Left lung (tissue), 10 donors: ENCODE results near the gene OTOP2. TPM values are rescaled to one million over a fixed set of nuclear protein-coding genes. Genes with fewer than 3 reads are reported as not detected.

Experiments
- ATAC-seq: fragments of 200-7000 bp; cut with Tn5 transposase; one replicate; pipeline ENCODE4 v1.9.1; 2020; ENCODE audit warnings: moderate library complexity
- DNase-seq, 4 donors: peaks; one replicate each; pipeline ENCODE4 v3.0.0-alpha.2; 2013 to 2020
- H3K27ac ChIP-seq, 2 donors: fragments of 200-600 bp; sonication (generic) in 1 of 2; one replicate each; pipeline versions ENCODE4 v1.5.0 to v1.8.0; 2020 to 2021
- H3K27me3 ChIP-seq, 2 donors: fragments of 200-600 bp; sonication (generic) in 1 of 2; one replicate each; pipeline versions ENCODE4 v1.5.0 to v1.8.0; 2020 to 2021
- H3K36me3 ChIP-seq, 2 donors: fragments of 200-600 bp; sonication (generic) in 1 of 2; one replicate each; pipeline versions ENCODE4 v1.5.0 to v1.8.0; 2020 to 2021
- H3K4me1 ChIP-seq, 2 donors: fragments of 200-600 bp; one replicate each; pipeline ENCODE4 v1.8.0; 2021
- H3K4me3 ChIP-seq, 2 donors: fragments of 200-600 bp; sonication (generic) in 1 of 2; one replicate each; pipeline versions ENCODE4 v1.5.0 to v1.8.0; 2020 to 2021; ENCODE audit warnings: mild to moderate bottlenecking in 1 of 2
- H3K9me3 ChIP-seq, 2 donors: fragments of 200-600 bp; sonication (generic) in 1 of 2; one replicate each; pipeline versions ENCODE4 v1.5.0 to v1.8.0; 2020 to 2021
- CTCF ChIP-seq, 2 donors: fragments of 200-600 bp; sonication (generic) in 1 of 2; IDR thresholded peaks; one replicate each; pipeline versions ENCODE4 v1.5.0 to v1.8.0; 2021; ENCODE audit warnings: antibody characterized with exemption in 2 of 2
- intact Hi-C, 2 donors: fragments of 100-400 bp; cut with DNase I; formaldehyde crosslinking; loops; one replicate each; pipeline versions ENCODE4 v1.11.2 to v1.14.2; 2022
- polyA plus RNA-seq, 6 donors: library from polyadenylated mRNA; unstranded; fragments of 120-200 nt; gene quantifications; one replicate each; pipeline ENCODE4 v1.2.1, GENCODE V29; 2013; ENCODE audit not compliant: insufficient read length in 6 of 6
- total RNA-seq, 2 donors: library from RNA; stranded (reverse); fragmentation: NEBNext Ultra II Directional; extraction: Animal tissue kit (Norgen Biotek cat#: 25700); gene quantifications; one replicate each; pipeline ENCODE4 v1.2.1, GENCODE V29; 2021
- donor health status: DM: no; HTN: yes; CAD: no.
- donor health status: DM: no; HTN: no; CAD: no.

Gene OTOP2
- total and polyA plus RNA-seq, 8 donors: not detected

GRCh38 chr17:74892974-74893911 is 30.8 kb upstream of the OTOP2 start, which contains the start of gene FADS6:
Gene FADS6, minus strand, starts transcription at chr17:74893633. Its CDS starts 38 bp downstream, at chr17:74893595.
- no peak for TF ChIP-seq CTCF (IDR thresholded peaks at IDR 0.05)
- Histone ChIP-seq H3K27me3 (peaks cover 39 to 83% of the 10 kb centered on the region in 2 donors), H3K9me3 (no peaks in the 10 kb centered on the region), H3K4me3 (peak within 1 kb of the TSS in 1 of 2 donors; percentile 4), H3K36me3 (no peaks in the 10 kb centered on the region), H3K4me1 (peaks cover 0 to 17% of the 10 kb centered on the region in 2 donors), H3K27ac (no peak within 1 kb of the TSS)
- DNase-seq: no peak
- peak; percentile 43 for ATAC-seq
- intact Hi-C loops: no loop called here

DNA sequence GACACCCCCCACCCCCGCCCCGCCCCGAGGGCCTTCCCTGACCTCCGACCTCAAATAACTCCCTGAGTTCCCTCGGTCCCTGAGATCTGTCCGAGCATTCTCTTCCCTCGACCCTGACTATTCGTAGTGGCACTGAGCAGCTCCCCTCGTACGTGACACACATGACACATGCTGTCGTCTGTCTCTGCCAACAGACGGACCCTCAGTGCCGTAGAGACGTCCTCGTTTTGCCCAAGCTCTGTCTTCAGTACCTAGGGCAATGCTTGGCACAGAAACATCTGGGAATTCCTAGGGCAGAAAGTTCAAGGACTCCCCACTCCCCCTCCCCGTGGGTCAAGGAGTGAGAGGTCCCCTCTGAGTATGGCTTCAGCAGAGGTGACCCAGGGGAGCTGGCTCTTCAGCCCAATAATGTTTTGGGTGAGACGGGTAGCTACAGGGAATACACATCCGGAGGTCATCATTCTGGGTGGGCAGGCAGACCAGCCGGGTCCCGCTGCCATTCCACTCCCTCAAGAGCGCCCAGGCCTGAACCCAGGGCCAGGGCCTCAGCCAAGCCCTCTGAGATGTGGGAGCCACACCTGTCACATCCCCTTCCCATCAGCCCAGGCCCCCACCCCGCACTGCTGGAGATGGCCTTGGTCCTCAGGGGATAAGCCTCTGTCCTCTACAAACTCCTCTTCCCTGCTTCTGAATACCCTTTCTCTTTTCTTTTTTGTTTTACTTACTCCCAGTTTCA is 30.0 kb upstream of the OTOP2 start:
- Histone ChIP-seq H3K4me1 (peaks cover 0 to 17% of the 10 kb centered on the region in 2 donors), H3K9me3 (no peaks in the 10 kb centered on the region), H3K4me3 (no peak overlapping the region), H3K27me3 (peaks cover 39 to 74% of the 10 kb centered on the region in 2 donors), H3K27ac (no peak overlapping the region), H3K36me3 (no peaks in the 10 kb centered on the region)
- ATAC-seq (no peak), DNase-seq (no peak)
- TF ChIP-seq CTCF (IDR thresholded peaks at IDR 0.05): no peak
- intact Hi-C loops: no loop called here

DNA sequence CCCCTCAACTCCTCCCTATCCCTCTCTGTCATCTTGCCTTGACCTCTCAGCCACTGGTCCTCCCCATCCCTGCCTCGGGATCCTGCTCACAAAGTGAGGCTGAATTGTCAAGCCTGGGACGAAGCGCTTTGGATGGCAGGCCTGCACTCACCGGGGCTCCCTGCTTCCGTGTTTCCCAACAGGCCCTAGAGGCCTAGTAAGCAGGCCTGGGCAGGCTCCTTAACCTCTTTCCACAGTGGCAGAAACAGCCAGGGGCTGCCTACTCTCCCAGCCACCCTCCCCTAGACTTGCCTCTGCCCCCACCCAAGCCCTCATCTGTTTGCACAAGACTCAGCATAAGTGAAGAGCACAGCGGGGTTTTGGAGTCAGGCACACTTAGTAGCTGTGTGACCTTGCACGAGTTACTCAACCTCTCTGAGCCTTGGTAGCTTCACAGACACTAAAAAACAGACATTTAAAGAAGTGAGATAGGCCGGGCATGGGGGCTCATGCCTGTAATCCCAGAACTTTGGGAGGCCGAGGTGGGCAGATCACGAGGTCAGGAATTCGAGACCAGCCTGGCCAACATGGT is 25.6 kb upstream of the OTOP2 start:
- H3K27me3 ChIP-seq: peaks cover 24 to 59% of the 10 kb centered on the region in 2 donors
- peaks cover 0 to 7% of the 10 kb centered on the region in 2 donors for H3K4me1 ChIP-seq
- no peaks in the 10 kb centered on the region for H3K36me3 ChIP-seq
- no peak for ATAC-seq
- H3K27ac ChIP-seq: no peak overlapping the region
- DNase-seq: no peak
- H3K4me3 ChIP-seq: no peak overlapping the region
- no peaks in the 10 kb centered on the region for H3K9me3 ChIP-seq
- intact Hi-C loops: no loop called here
- TF ChIP-seq CTCF (IDR thresholded peaks at IDR 0.05): no peak

DNA sequence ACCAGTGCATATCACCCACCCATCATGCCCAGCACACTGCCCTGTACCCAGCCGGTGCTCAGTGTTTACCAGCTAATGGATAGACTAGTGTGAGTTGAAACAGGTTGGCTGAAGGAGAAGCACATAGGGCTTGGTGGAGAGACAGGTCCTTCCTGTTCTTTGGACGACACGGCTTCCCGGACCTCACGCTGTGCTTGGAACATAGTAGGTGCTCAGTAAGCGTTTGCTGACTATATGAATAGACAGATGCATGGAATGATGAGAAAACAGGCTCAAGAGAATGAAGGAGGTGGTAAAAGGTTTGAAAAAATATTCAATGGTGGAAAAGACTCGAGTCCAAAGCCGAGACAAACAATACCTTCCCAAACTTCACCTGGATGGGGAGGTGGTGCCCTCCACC is 23.9 kb upstream of the OTOP2 start:
- ATAC-seq (no peak), DNase-seq (peak in 1 of 4 donors; percentile 13)
- Histone ChIP-seq H3K4me3 (no peak overlapping the region), H3K27me3 (peaks cover 8 to 59% of the 10 kb centered on the region in 2 donors), H3K9me3 (no peaks in the 10 kb centered on the region), H3K27ac (no peak overlapping the region), H3K4me1 (no peaks in the 10 kb centered on the region), H3K36me3 (no peaks in the 10 kb centered on the region)
- intact Hi-C loops: no loop called here
- no peak for TF ChIP-seq CTCF (IDR thresholded peaks at IDR 0.05)
